Suprapubic skin (tissue), 4 donors: Measurements from ENCODE around the gene BMS1.

ENCODE experiments used
- CTCF ChIP-seq, 2 donors: fragments of 200-600 bp in 1 of 2; fragments of 450-650 bp in 1 of 2; sonication (generic) in 1 of 2; IDR thresholded peaks; one replicate each; pipeline ENCODE4 v1.5.1; 2016 to 2019; ENCODE audit warnings: antibody characterized with exemption in 2 of 2, mild to moderate bottlenecking in 1 of 2, moderate library complexity in 1 of 2
- EP300 ChIP-seq: sonication (generic); formaldehyde crosslinking; IDR thresholded peaks from one replicate; pipeline ENCODE4 v1.6.1; 2017; ENCODE audit warnings: antibody characterized with exemption
- POLR2A ChIP-seq, 2 donors: fragments of 450-650 bp; IDR thresholded peaks; one replicate each; pipeline ENCODE4 v1.6.1; 2017; ENCODE audit warnings: antibody characterized with exemption in 2 of 2, mild to moderate bottlenecking in 2 of 2, moderate library complexity in 2 of 2
- POLR2AphosphoS5 ChIP-seq, 3 donors: sonication (generic); formaldehyde crosslinking; IDR thresholded peaks; one replicate each; pipeline ENCODE4 v1.6.1; 2017; ENCODE audit warnings: antibody characterized with exemption in 3 of 3

GRCh38 chr10:42812028-42812427 is 29.4 kb downstream of the BMS1 start:
- no peak for TF ChIP-seq POLR2AphosphoS5 (IDR thresholded peaks at IDR 0.05)
- no peak for TF ChIP-seq CTCF (IDR thresholded peaks at IDR 0.05)
- TF ChIP-seq POLR2A (IDR thresholded peaks at IDR 0.05) = no peak
- TF ChIP-seq EP300 = no peak
